Activated T-helper 17 cell treated with anti-CD3 and anti-CD28 coated beads, Interleukin-2, amount 50 U/mL, for 72 hours (primary cell): ENCODE measurements around the gene RNGTT. TPM values are rescaled to one million over a fixed set of nuclear protein-coding genes. Genes with fewer than 3 reads are reported as not detected.
A peak's percentile ranks its signal among the peaks of the same experiment; 100 is the strongest.
"Not testable (repeated sequence)": the region's sequence is repeated elsewhere in the genome, so short reads cannot be mapped to it uniquely, and the experiment has no call there.

Experiments
- ATAC-seq: fragments of 150-1000 bp; cut with Tn5 transposase; replicated peaks from 2 replicates; pipeline ENCODE4 v1.10.0; 2021; ENCODE audit warnings: mild to moderate bottlenecking, moderate library complexity
- H3K27ac Mint-ChIP-seq: one replicate; pipeline ENCODE4 v1.8.0; 2022; ENCODE audit warnings: mixed read lengths
- H3K27me3 Mint-ChIP-seq: one replicate; pipeline ENCODE4 v1.8.0; 2022; ENCODE audit warnings: mixed read lengths
- H3K36me3 Mint-ChIP-seq: one replicate; pipeline ENCODE4 v1.8.0; 2022; ENCODE audit warnings: low read depth, mild to moderate bottlenecking, mixed read lengths
- H3K4me1 Mint-ChIP-seq: one replicate; pipeline ENCODE4 v1.8.0; 2022; ENCODE audit warnings: mixed read lengths
- H3K4me3 Mint-ChIP-seq: one replicate; pipeline ENCODE4 v1.8.0; 2022; ENCODE audit warnings: mild to moderate bottlenecking, mixed read lengths
- H3K9me3 Mint-ChIP-seq: one replicate; pipeline ENCODE4 v1.8.0; 2022; ENCODE audit warnings: mixed read lengths
- total RNA-seq, 2 donors: library from RNA; stranded (reverse); gene quantifications; one replicate each; pipeline ENCODE4 v1.2.3, GENCODE V29; 2022

RNGTT gene
- total RNA-seq, 2 donors from 2014 or later: 20.9 to 23.3 TPM

DNA sequence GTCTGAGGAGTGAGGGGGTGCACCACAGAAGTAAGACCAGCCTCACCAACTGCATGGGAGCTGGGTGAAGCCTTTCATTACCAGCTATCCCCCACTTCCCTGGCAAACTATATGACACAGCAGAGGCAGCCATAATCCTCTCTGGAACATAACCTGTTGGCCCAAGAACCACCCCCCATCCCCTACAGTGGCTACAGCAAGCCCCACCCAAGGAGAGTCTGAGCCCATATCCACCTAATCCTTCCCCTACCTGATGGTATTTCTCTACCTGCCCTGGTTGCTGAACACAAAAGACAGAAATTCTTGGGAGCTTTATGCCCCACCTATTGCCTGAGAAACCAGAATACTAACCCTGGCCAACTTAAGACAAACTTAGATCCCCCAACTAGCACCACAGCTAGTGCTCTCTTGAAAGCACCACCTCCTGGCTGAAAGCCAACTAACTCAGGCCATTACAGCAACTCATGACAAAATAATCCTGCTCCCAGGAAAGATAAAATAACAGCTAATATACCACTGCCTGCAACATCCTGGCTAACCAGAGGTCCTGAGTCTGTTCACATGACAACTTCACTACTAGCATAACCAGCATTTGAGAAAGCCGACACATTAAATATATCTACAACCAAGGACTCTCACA is 11.2 kb downstream of the RNGTT start:
- ATAC-seq: no peak
- Mint-ChIP-seq H3K4me1 (peaks cover 22% of the 10 kb centered on the region), H3K36me3 (peaks cover 28% of the 10 kb centered on the region)

DNA sequence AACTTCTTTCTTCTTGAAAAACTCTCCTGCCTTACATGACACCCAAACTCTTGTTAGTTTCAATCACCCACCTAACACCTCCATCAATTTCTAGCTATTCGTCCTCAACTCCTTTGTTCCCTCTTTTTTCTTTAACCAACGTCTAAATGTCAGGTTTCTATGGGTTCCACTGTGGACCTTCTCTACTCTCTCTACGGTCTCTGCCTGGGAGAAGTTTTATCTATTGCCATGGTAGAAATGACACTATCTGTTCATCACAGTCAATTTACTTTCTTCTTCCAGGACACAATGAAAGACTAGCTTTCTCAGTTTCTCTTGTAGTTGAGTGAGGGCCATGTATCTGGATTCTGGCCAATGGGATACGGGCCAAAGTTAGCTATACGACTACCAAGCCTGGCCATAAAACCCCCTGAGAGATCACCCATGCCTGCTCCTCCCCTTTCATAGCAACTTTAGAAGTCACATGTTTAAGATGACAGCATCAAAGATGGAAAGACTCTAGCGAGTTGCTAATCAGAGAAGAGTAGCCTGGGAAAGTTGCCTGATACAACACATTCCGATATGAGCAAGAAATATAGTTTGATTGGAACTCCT is 17.9 kb downstream of the RNGTT start:
- Mint-ChIP-seq H3K27ac (no peak overlapping the region), H3K27me3 (no peaks in the 10 kb centered on the region), H3K9me3 (no peaks in the 10 kb centered on the region), H3K4me3 (no peak overlapping the region), H3K4me1 (no peaks in the 10 kb centered on the region), H3K36me3 (peaks cover 4% of the 10 kb centered on the region)
- no peak for ATAC-seq

More for the DNA sequence above, 11.2 kb downstream of the RNGTT start:
- H3K27me3 Mint-ChIP-seq: no peaks in the 10 kb centered on the region
- H3K27ac Mint-ChIP-seq: no peak overlapping the region
- H3K4me3 Mint-ChIP-seq: no peak overlapping the region
- H3K9me3 Mint-ChIP-seq: no peaks in the 10 kb centered on the region

- no peaks in the 10 kb centered on the region for H3K4me1 Mint-ChIP-seq
- no peak for ATAC-seq
- no peak overlapping the region for H3K4me3 Mint-ChIP-seq
- peaks cover 93% of the 10 kb centered on the region for H3K36me3 Mint-ChIP-seq
- H3K27me3 Mint-ChIP-seq: no peaks in the 10 kb centered on the region
- H3K9me3 Mint-ChIP-seq: peaks cover 31% of the 10 kb centered on the region
- H3K27ac Mint-ChIP-seq: no peak overlapping the region
Observed at GRCh38 chr6:88933521-88933920, 29.9 kb downstream of the RNGTT start.

DNA sequence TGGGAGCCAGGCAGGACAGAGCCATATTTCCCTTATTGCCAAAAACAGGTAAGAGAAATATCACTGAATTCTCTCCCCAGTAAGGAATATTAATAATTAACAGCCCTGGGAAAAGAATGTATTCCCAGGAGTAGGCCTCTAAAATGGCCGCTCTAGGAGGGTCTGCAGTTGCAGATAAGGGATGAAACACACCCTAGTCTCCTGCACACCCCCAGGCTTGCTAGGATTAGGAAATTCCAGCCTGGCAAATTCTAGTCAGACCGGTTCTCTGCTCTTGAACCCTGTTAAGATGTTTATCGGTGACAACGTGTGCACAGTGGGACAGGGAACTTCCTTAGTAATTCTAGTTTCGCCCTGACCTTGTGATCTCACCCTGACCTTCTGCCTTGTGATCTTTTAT is 31.4 kb downstream of the RNGTT start:
- Mint-ChIP-seq H3K36me3 (peaks cover 94% of the 10 kb centered on the region), H3K9me3 (peaks cover 21% of the 10 kb centered on the region)
- not testable (repeated sequence) for H3K27ac Mint-ChIP-seq, ATAC-seq, H3K4me1 Mint-ChIP-seq, H3K27me3 Mint-ChIP-seq, H3K4me3 Mint-ChIP-seq

DNA sequence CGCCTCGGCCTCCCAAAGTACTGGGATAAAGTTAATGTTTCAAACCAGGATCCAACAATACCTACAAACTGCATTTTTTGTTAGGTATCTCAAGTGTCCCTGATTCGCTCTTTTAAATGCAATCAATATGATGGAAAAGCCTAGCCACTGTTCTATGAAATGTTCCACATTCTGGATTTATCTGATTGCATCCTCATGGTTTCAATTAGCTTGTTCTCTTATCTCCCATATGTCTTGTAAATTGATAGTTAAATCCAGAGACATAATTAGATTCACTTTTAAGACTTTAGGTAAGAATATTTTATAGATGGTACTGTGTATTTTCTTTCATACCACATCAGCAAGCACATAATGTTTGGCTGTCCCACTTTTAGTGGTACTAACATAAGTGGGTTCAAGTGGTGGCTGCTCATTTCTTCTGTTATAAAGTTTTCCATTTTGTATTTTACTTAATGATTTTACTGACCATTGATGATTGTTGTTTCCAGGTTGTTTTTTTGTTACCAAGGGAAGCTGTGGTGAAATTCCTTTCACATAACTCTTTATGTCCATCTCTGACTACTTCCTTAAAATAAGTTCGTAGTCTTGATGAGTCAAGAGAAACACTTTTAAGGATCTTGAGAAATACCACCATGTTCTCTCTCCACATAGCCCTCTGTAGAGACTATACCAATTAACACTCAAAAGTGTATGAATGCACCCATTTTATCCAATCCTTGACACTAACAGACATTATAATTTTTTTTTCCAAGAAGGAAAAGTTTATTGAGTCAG is 40.5 kb downstream of the RNGTT start:
- H3K27ac Mint-ChIP-seq: no peak overlapping the region
- no peaks in the 10 kb centered on the region for H3K9me3 Mint-ChIP-seq
- ATAC-seq: no peak
- no peaks in the 10 kb centered on the region for H3K27me3 Mint-ChIP-seq
- H3K4me3 Mint-ChIP-seq: no peak overlapping the region
- peaks cover 4% of the 10 kb centered on the region for H3K4me1 Mint-ChIP-seq
- H3K36me3 Mint-ChIP-seq: peaks cover 58% of the 10 kb centered on the region

DNA sequence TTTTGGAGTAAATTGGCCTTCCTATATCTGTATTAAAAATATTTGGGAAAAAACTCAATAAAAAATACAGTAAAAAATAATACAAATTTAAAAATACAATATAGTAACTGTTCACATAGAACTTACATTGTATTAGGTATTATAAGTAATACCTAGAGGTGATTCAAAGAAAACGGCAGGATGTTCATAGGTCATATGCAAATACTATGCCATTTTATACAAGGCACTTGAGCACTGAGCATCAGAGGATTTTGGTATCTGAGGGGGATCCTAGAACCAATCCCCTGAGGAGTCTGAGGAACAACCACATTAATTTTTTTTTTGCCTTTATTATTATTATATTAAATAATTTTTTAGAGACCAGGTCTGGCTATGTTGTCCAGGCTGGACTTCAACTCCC is 41.7 kb downstream of the RNGTT start:
- Mint-ChIP-seq H3K4me3 (no peak overlapping the region), H3K9me3 (no peaks in the 10 kb centered on the region), H3K36me3 (peaks cover 54% of the 10 kb centered on the region), H3K4me1 (peaks cover 9% of the 10 kb centered on the region), H3K27ac (no peak overlapping the region), H3K27me3 (no peaks in the 10 kb centered on the region)
- no peak for ATAC-seq

DNA sequence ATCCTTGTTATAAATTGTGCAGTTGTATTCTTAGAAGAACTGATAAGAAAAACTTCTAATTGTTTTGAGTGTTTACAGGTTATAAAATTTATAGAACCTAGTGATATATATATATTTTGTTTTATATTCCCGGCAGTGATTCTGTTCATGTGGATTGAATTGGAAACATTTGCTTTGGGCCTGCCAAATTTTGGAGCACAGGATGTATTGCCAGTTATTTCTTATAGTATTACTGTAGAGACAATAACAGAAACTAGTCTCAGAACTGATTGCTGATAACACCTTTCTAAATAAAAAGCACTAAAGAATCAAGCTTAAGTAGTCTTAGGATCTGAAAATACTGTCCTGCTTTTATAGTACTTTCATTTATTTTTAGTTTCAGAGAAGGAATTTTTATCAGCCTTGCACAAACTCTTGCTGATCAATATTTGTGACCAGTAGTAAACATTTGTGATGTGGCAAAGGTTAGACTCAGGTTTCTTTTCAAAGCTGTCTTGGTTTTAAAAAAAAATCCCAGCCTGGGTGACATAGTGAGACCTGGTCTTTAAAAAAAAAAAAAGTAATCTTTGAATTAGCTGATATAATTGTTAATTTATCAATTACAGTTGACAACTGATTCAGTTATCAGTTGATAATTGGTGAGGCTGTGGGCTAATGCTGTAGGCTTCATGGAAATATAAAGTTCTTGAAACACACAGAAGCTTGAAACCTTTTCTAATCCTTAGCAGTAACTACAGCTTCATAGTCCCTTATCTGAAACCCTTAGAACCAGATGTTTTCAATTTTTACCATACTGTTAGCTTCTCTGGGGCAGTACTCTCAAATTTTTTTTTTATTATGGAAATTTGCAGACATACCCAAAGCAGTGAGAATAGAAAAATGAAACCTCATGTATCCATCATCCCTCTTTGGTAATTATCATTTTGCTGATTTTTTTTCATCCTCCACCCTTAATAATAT is 42.4 kb downstream of the RNGTT start:
- peaks cover 9% of the 10 kb centered on the region for H3K4me1 Mint-ChIP-seq
- H3K27ac Mint-ChIP-seq: no peak overlapping the region
- H3K36me3 Mint-ChIP-seq: peaks cover 51% of the 10 kb centered on the region
- ATAC-seq: no peak
- H3K27me3 Mint-ChIP-seq: no peaks in the 10 kb centered on the region
- no peak overlapping the region for H3K4me3 Mint-ChIP-seq
- H3K9me3 Mint-ChIP-seq: no peaks in the 10 kb centered on the region

DNA sequence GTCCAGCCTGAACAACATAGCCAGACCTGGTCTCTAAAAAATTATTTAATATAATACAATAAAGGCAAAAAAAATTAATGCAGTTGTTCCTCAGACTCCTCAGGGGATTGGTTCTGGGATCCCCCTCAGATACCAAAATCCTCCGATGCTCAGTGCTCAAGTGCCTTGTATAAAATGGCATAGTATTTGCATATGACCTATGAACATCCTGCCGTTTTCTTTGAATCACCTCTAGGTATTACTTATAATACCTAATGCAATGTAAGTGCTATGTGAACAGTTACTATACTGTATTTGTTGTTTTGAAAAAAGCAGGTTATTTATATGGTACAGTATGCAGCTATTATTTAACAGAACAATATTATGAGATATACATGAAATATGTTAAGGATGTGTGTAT is 43.3 kb downstream of the RNGTT start:
- peak; percentile 58 for ATAC-seq
- no peaks in the 10 kb centered on the region for H3K9me3 Mint-ChIP-seq
- H3K36me3 Mint-ChIP-seq: peaks cover 46% of the 10 kb centered on the region
- no peaks in the 10 kb centered on the region for H3K27me3 Mint-ChIP-seq
- peaks cover 9% of the 10 kb centered on the region for H3K4me1 Mint-ChIP-seq
- H3K4me3 Mint-ChIP-seq: no peak overlapping the region
- H3K27ac Mint-ChIP-seq: no peak overlapping the region

- Mint-ChIP-seq H3K4me3 (no peak overlapping the region), H3K4me1 (peaks cover 15% of the 10 kb centered on the region), H3K9me3 (no peaks in the 10 kb centered on the region), H3K36me3 (peaks cover 40% of the 10 kb centered on the region), H3K27ac (no peak overlapping the region), H3K27me3 (no peaks in the 10 kb centered on the region)
- ATAC-seq: no peak
Observed at GRCh38 chr6:88919032-88919431, 44.4 kb downstream of the RNGTT start.

GRCh38 chr6:88916615-88917208 is 46.7 kb downstream of the RNGTT start:
- ATAC-seq: peak; percentile 87
- Mint-ChIP-seq H3K27ac (no peak overlapping the region), H3K4me3 (no peak overlapping the region), H3K4me1 (peaks cover 26% of the 10 kb centered on the region), H3K9me3 (no peaks in the 10 kb centered on the region), H3K27me3 (no peaks in the 10 kb centered on the region), H3K36me3 (peaks cover 21% of the 10 kb centered on the region)

- ATAC-seq: no peak
- H3K9me3 Mint-ChIP-seq: no peaks in the 10 kb centered on the region
- no peak overlapping the region for H3K27ac Mint-ChIP-seq
- H3K36me3 Mint-ChIP-seq: peaks cover 21% of the 10 kb centered on the region
- no peaks in the 10 kb centered on the region for H3K27me3 Mint-ChIP-seq
- H3K4me3 Mint-ChIP-seq: no peak overlapping the region
- H3K4me1 Mint-ChIP-seq: peaks cover 37% of the 10 kb centered on the region
Observed at GRCh38 chr6:88914895-88915598, 48.4 kb downstream of the RNGTT start.

- peaks cover 46% of the 10 kb centered on the region for H3K4me1 Mint-ChIP-seq
Observed at GRCh38 chr6:88914180-88914579, 49.2 kb downstream of the RNGTT start.

GRCh38 chr6:88913471-88913870 is 49.9 kb downstream of the RNGTT start:
- ATAC-seq: no peak
- Mint-ChIP-seq H3K4me1 (peaks cover 47% of the 10 kb centered on the region), H3K27me3 (no peaks in the 10 kb centered on the region), H3K36me3 (peaks cover 21% of the 10 kb centered on the region), H3K4me3 (no peak overlapping the region), H3K9me3 (no peaks in the 10 kb centered on the region), H3K27ac (peak overlapping the region; percentile 54)

More at GRCh38 chr6:88914180-88914579, 49.2 kb downstream of the RNGTT start:
- no peak overlapping the region for H3K27ac Mint-ChIP-seq
- H3K4me3 Mint-ChIP-seq: no peak overlapping the region
- peaks cover 21% of the 10 kb centered on the region for H3K36me3 Mint-ChIP-seq
- H3K9me3 Mint-ChIP-seq: no peaks in the 10 kb centered on the region
- no peaks in the 10 kb centered on the region for H3K27me3 Mint-ChIP-seq
- no peak for ATAC-seq
